Karpas-422 (cell line): ENCODE measurements around the gene EVPL. TPM values are rescaled to one million over a fixed set of nuclear protein-coding genes. Genes with fewer than 3 reads are reported as not detected.

Experiments used
- DNase-seq: peaks from one replicate; pipeline ENCODE4 v3.0.0-alpha.2; 2015
- H2AFZ ChIP-seq: fragments of 200-600 bp; sonication (generic); 2 replicates; pipeline ENCODE4 v1.6.1; 2014; ENCODE audit warnings: antibody characterized with exemption, low read length, mixed read lengths
- H3K27ac ChIP-seq: fragments of 200-600 bp; sonication (generic); 2 replicates; pipeline ENCODE4 v1.5.1; 2014; ENCODE audit warnings: mild to moderate bottlenecking, low read length, moderate library complexity
- H3K27me3 ChIP-seq: fragments of 200-600 bp; sonication (generic); 2 replicates; pipeline ENCODE4 v1.6.1; 2014; ENCODE audit warnings: low read length, mixed read lengths
- H3K36me3 ChIP-seq: fragments of 200-600 bp; sonication (generic); 2 replicates; pipeline ENCODE4 v1.6.1; 2014; ENCODE audit warnings: low read length, mixed read lengths; ENCODE audit not compliant: insufficient read depth
- H3K4me1 ChIP-seq: fragments of 200-600 bp; sonication (generic); 2 replicates; pipeline ENCODE4 v1.6.1; 2014; ENCODE audit warnings: mild to moderate bottlenecking, low read length, mixed read lengths
- H3K4me2 ChIP-seq: fragments of 200-600 bp; sonication (generic); 2 replicates; pipeline ENCODE4 v1.6.1; 2014; ENCODE audit warnings: low read length, low read depth, mild to moderate bottlenecking; ENCODE audit not compliant: poor library complexity, severe bottlenecking
- H3K4me3 ChIP-seq: fragments of 200-600 bp; sonication (generic); 2 replicates; pipeline ENCODE4 v1.5.1; 2014; ENCODE audit warnings: mild to moderate bottlenecking, antibody characterized with exemption, low read length, mixed read lengths
- H3K79me2 ChIP-seq: fragments of 200-600 bp; sonication (generic); 2 replicates; pipeline ENCODE4 v1.6.1; 2014; ENCODE audit warnings: mild to moderate bottlenecking, low read length, mixed read lengths
- H3K9ac ChIP-seq: fragments of 200-600 bp; sonication (generic); 2 replicates; pipeline ENCODE4 v1.6.0; 2014; ENCODE audit warnings: low read length
- H3K9me2 ChIP-seq: fragments of 200-600 bp; sonication (generic), shearing (Covaris generic); replicated peaks from 2 replicates; pipeline ENCODE4 v1.6.0; 2014; ENCODE audit warnings: mild to moderate bottlenecking, low read length, moderate library complexity; ENCODE audit not compliant: insufficient read depth
- H3K9me3 ChIP-seq: fragments of 300-700, 200-600 bp; sonication (generic); 2 replicates; pipeline ENCODE4 v1.6.1; 2014; ENCODE audit warnings: low read length, mixed read lengths
- H4K20me1 ChIP-seq: fragments of 200-600 bp; sonication (generic); 2 replicates; pipeline ENCODE4 v1.6.1; 2014; ENCODE audit warnings: mild to moderate bottlenecking, antibody characterized with exemption, low read length, low read depth; ENCODE audit not compliant: insufficient read depth
- total RNA-seq: library from RNA; depleted of rRNA; stranded (reverse); fragments of >200 nt; shearing (Covaris generic); gene quantifications from 2 replicates; pipeline ENCODE4 v1.2.3, GENCODE V29; 2014; ENCODE audit warnings: low replicate concordance

EVPL gene
- total RNA-seq, 1 experiment from 2014 or later = 0.07 TPM

DNA sequence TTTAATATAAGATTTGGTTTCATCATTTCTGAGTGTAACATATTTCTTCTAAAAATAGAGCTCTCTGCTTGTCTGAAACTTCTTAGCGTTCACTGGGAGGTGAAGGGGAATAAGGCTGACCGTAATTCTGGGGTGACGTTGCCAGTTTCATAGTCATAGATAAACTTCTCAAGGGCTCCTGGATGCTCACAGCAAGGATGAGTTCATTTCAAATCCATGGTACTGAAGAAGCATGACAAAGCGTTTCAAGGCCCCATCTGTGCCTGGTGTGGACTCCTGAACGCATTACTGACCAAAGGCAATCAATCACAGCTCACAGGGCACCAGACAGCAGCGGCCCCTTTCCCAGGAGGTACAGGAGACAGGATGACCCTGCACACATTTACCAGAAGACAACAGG lies 12.0 kb upstream of the EVPL start:
- Histone ChIP-seq H3K36me3 (no peaks in the 10 kb centered on the region; the same call in 1 of the 2 replicates), H3K4me1 (no peaks in the 10 kb centered on the region)

DNA sequence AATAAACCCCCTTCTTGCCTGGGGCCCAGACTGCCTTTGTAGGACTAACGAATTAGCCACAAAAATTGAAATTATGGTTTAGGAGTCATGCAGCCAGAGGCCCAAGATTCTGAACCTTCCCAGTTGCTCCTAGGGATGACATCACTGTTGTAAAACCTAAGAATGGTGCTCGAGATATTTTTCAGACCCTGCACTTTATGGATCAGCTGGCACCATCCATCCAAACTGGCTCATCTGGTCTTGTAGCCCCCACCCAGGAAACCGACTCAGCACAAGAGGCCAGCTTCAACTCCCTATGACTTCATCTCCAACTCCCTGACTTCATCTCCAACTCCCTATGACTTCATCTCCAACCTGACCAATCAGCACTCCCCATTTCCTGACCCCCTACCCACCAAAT lies 10.9 kb upstream of the EVPL start:
- Histone ChIP-seq H3K4me3 (no peak overlapping the region), H3K9me2 (no peaks in the 10 kb centered on the region), H3K9ac (no peak overlapping the region), H3K4me1 (no peaks in the 10 kb centered on the region), H4K20me1 (no peaks in the 10 kb centered on the region), H2AFZ (no peak overlapping the region), H3K9me3 (no peaks in the 10 kb centered on the region), H3K36me3 (no peaks in the 10 kb centered on the region; the same call in 1 of the 2 replicates), H3K27me3 (no peaks in the 10 kb centered on the region), H3K4me2 (no peak overlapping the region), H3K79me2 (no peaks in the 10 kb centered on the region), H3K27ac (no peak overlapping the region)
- no peak for DNase-seq

More for the DNA sequence above, 12.0 kb upstream of the EVPL start:
- Histone ChIP-seq H3K4me3 (no peak overlapping the region), H3K4me2 (no peak overlapping the region), H3K9me3 (no peaks in the 10 kb centered on the region), H3K79me2 (no peaks in the 10 kb centered on the region), H2AFZ (no peak overlapping the region), H3K9ac (no peak overlapping the region), H4K20me1 (no peaks in the 10 kb centered on the region), H3K27me3 (no peaks in the 10 kb centered on the region), H3K27ac (no peak overlapping the region), H3K9me2 (no peaks in the 10 kb centered on the region)
- DNase-seq = no peak

DNA sequence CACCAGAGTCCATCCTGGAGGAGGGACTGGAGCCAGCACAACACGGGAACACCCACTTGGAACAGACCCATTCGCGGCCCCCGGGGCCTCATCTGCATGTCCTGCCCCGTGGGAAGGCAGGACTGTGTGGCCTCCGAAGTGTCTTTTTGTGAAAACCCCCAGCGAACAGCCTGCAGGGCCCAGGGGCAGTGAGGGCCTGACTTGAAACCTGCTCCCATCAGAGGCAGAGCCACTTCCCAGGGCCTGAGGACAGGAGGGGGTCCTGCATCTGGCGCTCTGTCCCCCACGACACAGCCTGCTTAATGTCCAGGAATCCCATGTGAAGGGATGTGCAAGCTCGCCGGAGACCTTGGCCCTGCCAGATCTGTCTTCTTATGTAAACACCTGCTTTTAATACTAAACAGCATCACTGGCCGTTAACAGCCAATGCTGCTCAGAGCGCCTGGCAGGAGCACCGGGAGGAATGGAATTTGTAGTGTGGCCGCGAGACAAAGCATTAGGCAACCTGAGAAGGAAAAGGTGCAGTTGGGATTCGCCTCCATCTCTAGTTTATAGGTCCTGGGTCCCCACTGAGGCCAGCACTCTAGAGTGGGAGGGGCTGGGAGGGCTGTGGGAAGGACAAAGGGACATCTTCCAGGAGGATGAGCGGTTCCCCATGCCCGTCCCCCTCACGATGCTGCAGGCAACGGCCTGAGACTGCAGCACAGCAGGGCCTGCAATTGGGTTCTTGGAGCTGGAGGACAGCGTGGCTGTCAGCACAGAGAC lies 9.6 kb upstream of the EVPL start:
- no peak overlapping the region for H3K4me2 ChIP-seq
- H3K27ac ChIP-seq = no peak overlapping the region

DNA sequence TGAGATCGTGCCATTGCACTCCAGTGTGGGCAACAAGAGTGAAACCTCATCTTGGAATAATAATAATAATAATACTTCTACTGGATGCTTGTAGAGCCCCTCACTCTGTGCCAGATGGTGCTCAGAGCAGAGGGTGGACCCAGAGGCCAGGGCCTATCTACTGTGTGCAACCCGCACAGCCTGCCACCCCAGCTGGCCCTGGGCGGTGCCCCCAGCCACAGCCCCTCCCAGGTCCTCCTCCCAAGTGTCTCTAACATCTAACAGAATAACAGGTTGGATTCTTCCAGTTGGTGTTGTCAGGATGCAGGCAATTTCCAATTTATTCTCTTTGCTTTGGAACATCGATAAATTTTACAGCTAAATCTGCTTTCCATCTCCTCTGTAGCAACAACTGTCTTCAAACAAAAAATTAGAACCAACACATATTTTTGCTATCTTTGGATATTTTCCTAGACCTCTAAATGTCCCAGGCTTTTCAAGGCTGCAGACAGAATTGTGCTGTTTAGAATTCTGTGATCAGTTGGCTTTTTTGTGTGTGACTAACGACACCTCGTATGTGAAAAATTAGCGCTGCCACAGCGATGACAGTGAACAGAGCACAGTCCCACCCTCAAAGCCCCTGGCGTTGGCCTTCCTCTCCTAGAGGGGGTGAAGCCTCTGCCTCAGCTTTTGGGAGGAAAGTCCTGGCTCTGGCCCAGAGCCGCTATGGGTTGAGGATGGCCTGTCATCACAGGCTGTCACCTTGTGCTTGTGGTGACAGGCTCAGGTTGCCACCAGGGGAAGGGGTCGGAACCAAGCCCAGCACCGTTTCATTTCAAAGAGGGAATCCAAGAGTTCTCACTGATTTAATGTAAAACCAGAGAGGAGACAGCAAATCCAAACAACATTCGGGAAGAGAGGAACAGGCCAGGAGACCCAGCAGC lies 7.6 kb upstream of the EVPL start:
- H3K27me3 ChIP-seq = no peaks in the 10 kb centered on the region
- no peaks in the 10 kb centered on the region for H3K9me3 ChIP-seq
- H4K20me1 ChIP-seq = no peaks in the 10 kb centered on the region
- H3K4me1 ChIP-seq = no peaks in the 10 kb centered on the region
- H3K9ac ChIP-seq = no peak overlapping the region
- no peak overlapping the region for H2AFZ ChIP-seq
- no peak overlapping the region for H3K27ac ChIP-seq
- H3K4me3 ChIP-seq = no peak overlapping the region
- no peaks in the 10 kb centered on the region for H3K79me2 ChIP-seq
- no peaks in the 10 kb centered on the region; the same call in 1 of the 2 replicates for H3K36me3 ChIP-seq
- no peak overlapping the region for H3K4me2 ChIP-seq
- no peaks in the 10 kb centered on the region for H3K9me2 ChIP-seq
- no peak for DNase-seq

More for the DNA sequence above, 9.6 kb upstream of the EVPL start:
- Histone ChIP-seq H3K27me3 (no peaks in the 10 kb centered on the region), H3K79me2 (no peaks in the 10 kb centered on the region), H3K4me1 (no peaks in the 10 kb centered on the region), H3K4me3 (no peak overlapping the region), H2AFZ (no peak overlapping the region), H3K9me2 (no peaks in the 10 kb centered on the region), H3K9ac (no peak overlapping the region), H3K9me3 (no peaks in the 10 kb centered on the region), H3K36me3 (no peaks in the 10 kb centered on the region; the same call in 1 of the 2 replicates), H4K20me1 (no peaks in the 10 kb centered on the region)
- DNase-seq = no peak

DNA sequence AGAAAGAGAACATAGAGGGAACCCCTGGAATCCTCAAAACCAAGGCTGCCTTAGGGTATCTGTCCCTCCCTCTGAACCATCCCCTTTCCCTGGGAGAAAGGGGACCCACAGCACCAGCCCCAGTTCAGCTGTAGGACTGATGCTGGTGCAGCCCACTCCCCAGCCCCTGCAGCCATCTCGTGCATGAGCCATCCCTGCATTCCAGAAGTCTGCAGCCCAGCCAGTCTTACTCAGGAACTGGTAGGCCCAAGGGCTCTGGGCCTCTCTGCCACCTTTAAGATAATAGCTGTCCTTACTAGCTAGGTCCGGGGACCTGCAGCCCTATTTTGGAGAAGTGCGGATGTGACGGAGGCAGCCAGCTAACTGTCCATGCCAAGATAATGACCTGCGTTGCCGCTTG lies 6.0 kb upstream of the EVPL start:
- Histone ChIP-seq H3K9me3 (no peaks in the 10 kb centered on the region), H3K27ac (no peak overlapping the region), H3K4me3 (no peak overlapping the region), H3K9me2 (no peaks in the 10 kb centered on the region), H4K20me1 (no peaks in the 10 kb centered on the region), H3K79me2 (no peaks in the 10 kb centered on the region), H3K4me2 (no peak overlapping the region), H3K4me1 (no peaks in the 10 kb centered on the region), H3K27me3 (no peaks in the 10 kb centered on the region), H3K9ac (no peak overlapping the region), H2AFZ (no peak overlapping the region), H3K36me3 (no peaks in the 10 kb centered on the region)
- DNase-seq = no peak

DNA sequence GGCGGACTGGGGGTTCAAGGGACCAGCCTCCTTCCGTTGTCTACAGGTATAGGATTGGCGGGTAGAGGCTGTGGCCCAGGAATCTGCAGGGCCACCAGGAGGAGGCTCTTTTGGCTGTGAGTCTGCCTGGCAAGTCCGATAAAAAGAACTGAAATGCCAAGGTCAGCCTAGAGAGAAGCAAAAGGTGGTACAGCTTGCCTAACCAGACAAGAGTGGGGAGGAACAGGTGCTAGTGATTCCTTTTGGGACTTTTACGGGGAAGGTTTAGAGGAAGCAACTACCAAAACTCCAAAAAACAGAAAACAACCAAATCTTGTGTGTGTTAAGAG lies 5.6 kb upstream of the EVPL start:
- Histone ChIP-seq H3K9me2 (no peaks in the 10 kb centered on the region), H4K20me1 (no peaks in the 10 kb centered on the region), H3K36me3 (no peaks in the 10 kb centered on the region), H3K27me3 (no peaks in the 10 kb centered on the region), H2AFZ (no peak overlapping the region), H3K27ac (no peak overlapping the region), H3K79me2 (no peaks in the 10 kb centered on the region), H3K9me3 (no peaks in the 10 kb centered on the region), H3K4me3 (no peak overlapping the region), H3K9ac (no peak overlapping the region), H3K4me2 (no peak overlapping the region), H3K4me1 (no peaks in the 10 kb centered on the region)
- DNase-seq = no peak

DNA sequence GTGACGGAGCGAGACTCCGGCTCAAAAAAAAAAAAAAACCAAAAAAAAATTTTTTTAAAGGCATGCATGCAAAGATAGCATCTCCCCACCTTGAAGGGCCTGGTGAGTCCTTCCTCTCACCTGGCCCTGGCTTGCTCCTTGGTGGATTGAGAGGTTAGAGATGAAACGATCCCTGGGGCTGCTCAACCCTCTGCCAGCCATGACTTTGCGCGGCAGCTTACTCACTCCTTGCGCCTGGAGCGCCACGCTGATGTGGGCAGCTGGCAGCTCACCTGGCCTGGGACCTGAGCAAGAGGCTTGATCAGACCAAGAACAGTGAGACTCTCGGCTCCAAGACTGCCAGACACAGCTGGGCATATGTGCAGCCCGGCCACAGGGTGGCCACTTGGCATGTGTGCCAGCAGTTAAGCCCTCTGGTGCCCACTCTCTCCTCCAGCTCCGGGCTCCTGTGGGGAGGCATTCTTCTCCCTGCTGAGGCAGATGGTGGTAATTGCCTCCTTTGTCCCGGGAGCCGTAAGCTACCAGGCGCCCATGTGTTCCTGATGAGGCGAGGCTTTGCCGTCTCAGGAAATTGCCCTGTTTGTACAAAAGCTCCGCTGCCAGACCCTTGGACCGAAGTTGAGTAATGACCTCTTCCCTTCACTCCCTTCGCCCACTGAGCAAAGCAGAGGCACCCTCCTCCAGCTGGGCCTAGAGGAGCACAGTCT lies 5.1 kb upstream of the EVPL start:
- Histone ChIP-seq H4K20me1 (no peaks in the 10 kb centered on the region), H3K9ac (no peak overlapping the region), H3K36me3 (no peaks in the 10 kb centered on the region), H3K79me2 (no peaks in the 10 kb centered on the region), H3K4me2 (no peak overlapping the region), H3K4me1 (no peaks in the 10 kb centered on the region), H3K27ac (no peak overlapping the region), H3K9me2 (no peaks in the 10 kb centered on the region), H3K27me3 (no peaks in the 10 kb centered on the region), H3K4me3 (no peak overlapping the region), H3K9me3 (no peaks in the 10 kb centered on the region), H2AFZ (no peak overlapping the region)
- DNase-seq = no peak

DNA sequence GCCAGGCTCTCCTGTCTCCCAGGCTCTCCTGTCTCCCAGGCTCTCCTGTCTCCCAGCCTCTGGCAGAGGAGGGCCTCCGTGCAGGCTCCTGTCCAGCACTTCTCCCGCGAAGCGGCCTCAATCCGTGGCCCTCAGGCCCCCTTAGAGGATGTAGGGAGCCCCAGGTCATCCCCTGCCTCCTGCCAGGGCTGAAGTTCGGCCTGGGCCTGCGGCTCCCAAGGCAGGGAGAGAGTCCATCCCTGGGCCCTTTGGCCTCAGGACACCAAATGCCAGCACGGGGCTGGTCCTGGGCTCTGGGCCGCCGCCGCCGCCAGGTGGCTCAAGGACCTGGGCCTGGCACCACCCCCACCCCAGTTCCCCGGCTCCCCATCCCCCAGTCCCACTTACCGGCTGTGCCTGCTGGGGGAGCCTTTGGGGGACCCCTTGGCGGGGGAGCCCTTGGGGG lies 370 bp downstream of the EVPL start:
- Histone ChIP-seq H3K79me2 (no peaks in the 10 kb centered on the region), H3K27me3 (no peaks in the 10 kb centered on the region), H3K27ac (no peak overlapping the region), H3K4me2 (no peak overlapping the region), H3K4me1 (no peaks in the 10 kb centered on the region), H2AFZ (no peak overlapping the region), H3K9ac (no peak overlapping the region), H3K4me3 (no peak overlapping the region), H4K20me1 (no peaks in the 10 kb centered on the region), H3K36me3 (no peaks in the 10 kb centered on the region), H3K9me2 (no peaks in the 10 kb centered on the region), H3K9me3 (no peaks in the 10 kb centered on the region)
- DNase-seq = no peak
